ENCODE measurements around the gene MLPH. TPM values are rescaled to one million over a fixed set of nuclear protein-coding genes. Genes with fewer than 3 reads are reported as not detected.

The MLPH gene
- total RNA-seq, 4 donors from 2014 or later = 59.7 to 889 (median 182) TPM

DNA sequence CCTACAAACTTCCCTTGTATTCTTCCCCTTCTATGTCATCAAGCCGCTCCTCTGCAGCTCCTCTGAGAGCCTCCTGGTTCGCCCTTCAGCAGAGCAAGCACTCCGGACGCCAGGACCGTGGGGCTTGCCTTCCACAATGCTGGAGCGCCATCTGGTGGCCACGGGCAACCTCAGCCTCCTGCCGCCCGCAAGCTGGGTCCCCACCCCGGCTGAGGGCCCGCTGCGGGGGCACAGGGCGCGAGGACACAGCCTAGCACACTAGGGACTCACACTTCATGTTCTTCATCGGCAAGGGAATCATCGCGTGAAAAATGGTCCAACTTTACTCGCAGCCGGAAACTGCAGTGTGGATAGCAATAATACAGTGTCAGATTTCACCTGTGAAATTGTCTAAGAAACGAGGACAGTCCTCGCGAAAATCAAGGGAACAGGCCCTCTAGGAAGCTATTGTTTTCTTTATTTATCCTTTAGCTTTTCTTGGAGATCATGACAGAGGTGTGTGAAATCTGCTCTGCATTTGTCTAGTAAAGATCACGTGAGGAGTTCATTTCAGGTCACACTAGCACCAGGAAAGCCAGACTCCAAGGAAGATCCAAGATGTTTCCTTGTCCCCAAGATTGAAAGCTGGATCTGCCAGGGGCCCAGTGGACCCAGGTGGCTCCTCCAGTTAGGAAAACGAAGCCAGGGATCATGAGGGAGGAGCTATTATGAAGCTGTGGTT lies 85.1 kb downstream of the MLPH start:
- H3K27ac ChIP-seq = no peak overlapping the region

DNA sequence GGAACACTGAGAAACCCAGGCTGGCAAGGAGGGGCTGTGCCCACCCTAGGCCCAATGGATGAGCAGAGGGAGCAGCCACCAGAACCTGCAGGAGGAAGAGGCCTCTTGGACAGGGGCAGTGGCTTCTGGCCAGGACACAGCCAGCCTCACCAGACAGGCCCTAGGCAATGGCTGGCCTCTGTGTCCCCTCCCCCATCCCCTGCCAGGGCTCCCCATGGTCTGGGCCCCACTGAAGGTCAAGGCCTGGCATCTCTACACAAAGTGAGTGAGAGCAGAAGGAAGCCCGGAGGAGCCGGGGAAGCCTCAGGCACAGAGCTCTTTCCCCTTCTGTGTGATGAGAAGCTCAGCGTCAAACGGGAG lies 85.7 kb downstream of the MLPH start:
- TF ChIP-seq, protein P1, sequence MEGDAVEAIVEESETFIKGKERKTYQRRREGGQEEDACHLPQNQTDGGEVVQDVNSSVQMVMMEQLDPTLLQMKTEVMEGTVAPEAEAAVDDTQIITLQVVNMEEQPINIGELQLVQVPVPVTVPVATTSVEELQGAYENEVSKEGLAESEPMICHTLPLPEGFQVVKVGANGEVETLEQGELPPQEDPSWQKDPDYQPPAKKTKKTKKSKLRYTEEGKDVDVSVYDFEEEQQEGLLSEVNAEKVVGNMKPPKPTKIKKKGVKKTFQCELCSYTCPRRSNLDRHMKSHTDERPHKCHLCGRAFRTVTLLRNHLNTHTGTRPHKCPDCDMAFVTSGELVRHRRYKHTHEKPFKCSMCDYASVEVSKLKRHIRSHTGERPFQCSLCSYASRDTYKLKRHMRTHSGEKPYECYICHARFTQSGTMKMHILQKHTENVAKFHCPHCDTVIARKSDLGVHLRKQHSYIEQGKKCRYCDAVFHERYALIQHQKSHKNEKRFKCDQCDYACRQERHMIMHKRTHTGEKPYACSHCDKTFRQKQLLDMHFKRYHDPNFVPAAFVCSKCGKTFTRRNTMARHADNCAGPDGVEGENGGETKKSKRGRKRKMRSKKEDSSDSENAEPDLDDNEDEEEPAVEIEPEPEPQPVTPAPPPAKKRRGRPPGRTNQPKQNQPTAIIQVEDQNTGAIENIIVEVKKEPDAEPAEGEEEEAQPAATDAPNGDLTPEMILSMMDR (IDR thresholded peaks at IDR 0.05) = no peak
- no peak for TF ChIP-seq POLR2AphosphoS5 (IDR thresholded peaks at IDR 0.05)
- TF ChIP-seq EP300 (IDR thresholded peaks at IDR 0.05; ENCODE audit: low read depth) = no peak
- TF ChIP-seq POLR2A (IDR thresholded peaks at IDR 0.05) = no peak

More for the DNA sequence above, 85.1 kb downstream of the MLPH start:
- DNase-seq = peak; percentile 92
- Histone ChIP-seq H3K4me1 (peaks cover 0 to 12% (median 7%) of the 10 kb centered on the region in 4 donors), H3K36me3 (no peaks in the 10 kb centered on the region), H3K9me3 (no peaks in the 10 kb centered on the region), H3K27me3 (no peaks in the 10 kb centered on the region), H3K4me3 (peak overlapping the region in 1 of 4 donors; percentile 14)
- in situ Hi-C loops (cut with MboI; ENCODE audit: low pct_ligation_motif_present in 1 of 4, low pct_unique_long_range_greater_than_20kb in 1 of 4, low sequenced_read_pairs in 3 of 4) = loop anchor here in 2 of 4 donors (5.0 to 25.0 kb wide), 2 partner anchors 60 to 410 kb away; no protein-coding TSS in a partner anchor
- 7 to 18% methylated on average over 4 to 24 of the region's 24 CpGs for WGBS, 2 donors (ENCODE audit: low coverage in 1 of 2)
- intact Hi-C loops (cut with DNase I; ENCODE audit: low total_unique reads) = loop anchor here (2.0 to 10.0 kb wide), 3 partner anchors 59 to 477 kb away; no protein-coding TSS in a partner anchor
- TF ChIP-seq, protein P1 (IDR thresholded peaks at IDR 0.05) = peak; percentile 98 to 99 (median 98)
- TF ChIP-seq POLR2AphosphoS5 (IDR thresholded peaks at IDR 0.05) = no peak

DNA sequence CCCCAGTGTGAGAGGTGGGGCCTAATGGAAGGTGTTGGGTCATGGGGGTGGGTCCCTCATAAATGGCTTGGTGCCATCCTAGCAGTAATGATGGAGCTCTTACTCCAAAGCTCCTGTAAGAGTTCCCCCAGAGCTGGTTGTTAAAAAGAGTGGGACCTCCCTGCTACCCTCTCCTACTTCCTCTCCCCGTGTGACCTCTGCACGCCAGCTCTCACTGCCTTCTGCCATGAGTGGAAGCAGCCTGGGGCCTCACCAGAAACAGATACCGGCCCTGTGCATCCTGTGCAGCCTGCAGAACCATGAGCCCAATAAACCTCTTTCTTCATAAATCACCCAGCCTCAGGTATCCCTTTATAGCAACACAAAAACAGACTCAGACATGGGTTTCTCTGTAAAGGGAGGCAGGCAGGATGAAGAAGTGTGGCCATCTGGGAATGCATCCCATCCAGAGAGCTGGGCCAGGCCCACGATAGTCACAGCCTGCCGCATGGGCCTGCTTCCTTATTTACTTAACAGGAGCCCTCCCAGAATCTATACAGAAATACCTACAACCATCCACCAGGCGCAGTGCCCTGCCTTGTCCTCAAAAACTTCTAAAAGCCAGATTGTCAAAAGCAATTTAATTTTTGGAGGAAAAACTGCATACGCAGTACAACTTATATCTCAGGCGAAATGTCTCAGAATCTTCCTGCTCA lies 86.8 kb downstream of the MLPH start:
- WGBS, 2 donors (ENCODE audit: low coverage in 1 of 2) = 87 to 100% methylated on average over 3 to 8 of the region's 8 CpGs
- intact Hi-C loops (cut with DNase I; ENCODE audit: low total_unique reads) = loop anchor here (2.0 to 10.0 kb wide), 3 partner anchors 61 to 479 kb away; no protein-coding TSS in a partner anchor
- no peak for TF ChIP-seq POLR2AphosphoS5 (IDR thresholded peaks at IDR 0.05)
- TF ChIP-seq, protein P1 (IDR thresholded peaks at IDR 0.05) = no peak
- in situ Hi-C loops (cut with MboI; ENCODE audit: low pct_ligation_motif_present in 1 of 4, low pct_unique_long_range_greater_than_20kb in 1 of 4, low sequenced_read_pairs in 3 of 4) = loop anchor here in 2 of 4 donors (5.0 to 25.0 kb wide), 2 partner anchors 62 to 412 kb away; no protein-coding TSS in a partner anchor
- Histone ChIP-seq H3K27me3 (no peaks in the 10 kb centered on the region), H3K4me3 (no peak overlapping the region), H3K36me3 (no peaks in the 10 kb centered on the region), H3K27ac (no peak overlapping the region), H3K9me3 (no peaks in the 10 kb centered on the region), H3K4me1 (peaks cover 0 to 12% (median 7%) of the 10 kb centered on the region in 4 donors)
- no peak for DNase-seq

More for the DNA sequence above, 85.7 kb downstream of the MLPH start:
- in situ Hi-C loops (cut with MboI; ENCODE audit: low pct_ligation_motif_present in 1 of 4, low pct_unique_long_range_greater_than_20kb in 1 of 4, low sequenced_read_pairs in 3 of 4) = loop anchor here in 2 of 4 donors (5.0 to 25.0 kb wide), 2 partner anchors 60 to 410 kb away; no protein-coding TSS in a partner anchor
- intact Hi-C loops (cut with DNase I; ENCODE audit: low total_unique reads) = loop anchor here (2.0 to 10.0 kb wide), 3 partner anchors 60 to 478 kb away; no protein-coding TSS in a partner anchor
- Histone ChIP-seq H3K9me3 (no peaks in the 10 kb centered on the region), H3K27ac (no peak overlapping the region), H3K36me3 (no peaks in the 10 kb centered on the region), H3K4me1 (peaks cover 0 to 12% (median 7%) of the 10 kb centered on the region in 4 donors), H3K4me3 (no peak overlapping the region), H3K27me3 (no peaks in the 10 kb centered on the region)
- no peak for DNase-seq
- 85% methylated on average over 4 of the region's 4 CpGs; no CpG with 5 or more reads in 1 of the 2 donors for WGBS, 2 donors (ENCODE audit: low coverage in 1 of 2)

DNA sequence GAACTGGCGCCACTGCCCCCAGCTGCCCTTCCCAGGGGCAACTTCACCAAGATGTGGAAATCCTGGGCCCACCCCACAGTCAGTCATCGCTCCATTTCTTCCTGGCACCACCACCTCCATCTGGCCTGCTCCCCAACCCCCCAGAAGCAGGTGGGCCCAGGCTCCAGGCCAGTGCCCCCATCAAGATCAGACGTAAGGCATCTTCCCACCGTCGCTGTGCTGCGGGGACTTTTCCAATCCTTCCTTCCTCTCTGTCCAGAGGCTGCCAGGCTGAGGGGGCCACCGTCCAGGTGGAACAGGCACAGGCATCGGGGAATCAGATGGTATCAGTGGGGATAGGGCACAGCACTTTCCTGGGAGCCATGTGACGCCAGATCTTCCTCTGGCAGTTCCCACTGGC lies 87.4 kb downstream of the MLPH start:
- H3K4me3 ChIP-seq = no peak overlapping the region
- H3K36me3 ChIP-seq = no peaks in the 10 kb centered on the region
- WGBS, 2 donors (ENCODE audit: low coverage in 1 of 2) = 89% methylated on average over 9 of the region's 9 CpGs; no CpG with 5 or more reads in 1 of the 2 donors
- intact Hi-C loops (cut with DNase I; ENCODE audit: low total_unique reads) = loop anchor here (10.0 kb wide), 2 partner anchors 450 to 480 kb away; no protein-coding TSS in a partner anchor
- in situ Hi-C loops (cut with MboI; ENCODE audit: low pct_ligation_motif_present in 1 of 4, low pct_unique_long_range_greater_than_20kb in 1 of 4, low sequenced_read_pairs in 3 of 4) = loop anchor here in 2 of 4 donors (5.0 to 25.0 kb wide), 2 partner anchors 62 to 412 kb away; no protein-coding TSS in a partner anchor
- H3K9me3 ChIP-seq = no peaks in the 10 kb centered on the region
- no peaks in the 10 kb centered on the region for H3K27me3 ChIP-seq
- H3K27ac ChIP-seq = no peak overlapping the region
- no peak for DNase-seq
- H3K4me1 ChIP-seq = peaks cover 0 to 12% (median 7%) of the 10 kb centered on the region in 4 donors
- TF ChIP-seq POLR2A (IDR thresholded peaks at IDR 0.05) (no peak), POLR2AphosphoS5 (IDR thresholded peaks at IDR 0.05) (no peak), EP300 (IDR thresholded peaks at IDR 0.05; ENCODE audit: low read depth) (no peak)
- TF ChIP-seq, protein P1 (IDR thresholded peaks at IDR 0.05) = no peak

Data from transverse colon (tissue), 4 donors.